ENCODE data around the gene ATF6B.
"Not testable (repeated sequence)": the region's sequence is repeated elsewhere in the genome, so short reads cannot be mapped to it uniquely, and the experiment has no call there.

The ATF6B gene

GRCh38 chr6:32081168-32081990 is 46.7 kb downstream of the ATF6B start:
- DNase-seq (ENCODE audit: low read depth) = peak; percentile 18

DNA sequence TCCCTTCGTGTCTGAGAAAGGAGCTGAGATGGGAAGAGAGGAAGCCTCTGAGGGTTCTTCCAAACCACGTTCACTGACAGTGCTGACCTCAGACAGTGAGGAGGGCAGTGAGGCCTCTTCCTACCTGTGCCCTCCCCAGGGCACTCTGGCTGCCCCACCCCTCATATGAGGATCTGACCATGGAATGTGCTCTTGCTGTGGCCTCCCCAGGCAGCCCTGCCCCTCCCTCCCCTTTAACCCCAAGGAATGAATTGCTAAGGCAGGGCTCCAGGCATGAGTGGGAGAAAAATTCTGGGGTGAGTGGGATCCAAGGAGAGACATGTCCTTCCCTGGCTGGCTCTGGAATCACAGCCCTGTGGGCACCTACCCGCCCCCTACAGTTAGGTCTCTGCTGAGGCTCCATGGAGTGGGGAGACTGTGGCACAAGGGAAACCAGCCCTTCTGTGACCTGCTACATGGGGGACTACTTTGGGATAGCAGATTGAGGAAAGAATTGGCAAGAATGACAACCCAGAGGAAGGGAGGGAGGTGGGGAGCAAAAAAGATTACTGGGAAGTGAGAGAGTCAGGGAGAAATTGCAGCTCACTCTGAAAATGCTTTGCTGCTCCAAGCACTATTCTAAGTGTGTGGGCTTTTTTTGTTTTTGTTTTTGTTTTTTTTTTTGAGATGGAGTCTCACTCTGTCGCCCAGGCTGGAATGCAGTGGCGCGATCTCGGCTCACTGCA is 48.3 kb downstream of the ATF6B start:
- DNase-seq (ENCODE audit: low read depth) = no peak

GRCh38 chr6:32076321-32076809 is 51.7 kb downstream of the ATF6B start:
- peak; percentile 44 for DNase-seq (ENCODE audit: low read depth)

- DNase-seq (ENCODE audit: low read depth) = no peak
Observed at GRCh38 chr6:32075781-32076180, 52.3 kb downstream of the ATF6B start.

- DNase-seq (ENCODE audit: low read depth) = no peak
Observed at GRCh38 chr6:32074996-32075532, 53.0 kb downstream of the ATF6B start.

DNA sequence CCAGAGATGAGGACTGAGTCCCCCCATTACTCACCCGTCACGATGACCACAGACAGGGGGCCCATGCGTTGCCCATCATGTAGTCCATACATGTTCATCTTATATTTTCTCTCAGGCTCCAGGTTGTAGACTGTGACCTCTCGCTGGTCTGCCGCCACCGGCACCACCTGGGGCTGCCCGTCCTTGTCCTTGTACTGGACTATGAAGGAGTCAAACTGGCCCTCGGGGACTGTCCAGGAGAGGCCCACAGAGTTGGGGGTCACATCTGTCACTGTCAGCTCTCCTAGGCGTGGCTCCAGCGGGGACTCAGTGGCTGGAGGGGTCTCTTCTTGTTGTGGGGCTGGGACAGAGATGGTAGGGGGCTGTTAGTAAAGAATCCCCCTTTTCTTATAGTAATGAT is 54.4 kb downstream of the ATF6B start:
- no peak for DNase-seq (ENCODE audit: low read depth)

DNA sequence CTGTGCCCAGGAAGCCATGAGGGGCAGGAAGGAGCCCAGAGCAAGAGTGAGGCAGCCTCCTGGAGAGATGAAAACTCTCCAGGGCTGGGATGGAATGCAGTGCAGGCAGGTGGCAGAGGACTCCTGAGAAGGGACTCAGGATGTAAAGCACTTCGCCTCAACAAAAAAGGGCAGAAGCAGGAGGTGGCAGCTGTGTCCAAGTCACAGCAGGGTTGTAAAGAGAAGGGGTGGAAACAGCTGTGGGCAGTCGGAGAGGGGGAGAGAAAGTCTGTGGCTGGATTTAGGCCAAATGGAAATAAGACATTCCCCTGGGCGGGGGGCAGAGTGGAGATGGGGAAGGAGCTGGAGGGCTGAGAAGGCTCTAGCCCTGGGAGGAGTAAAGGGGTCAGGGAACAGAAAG is 54.9 kb downstream of the ATF6B start:
- DNase-seq (ENCODE audit: low read depth) = no peak

DNA sequence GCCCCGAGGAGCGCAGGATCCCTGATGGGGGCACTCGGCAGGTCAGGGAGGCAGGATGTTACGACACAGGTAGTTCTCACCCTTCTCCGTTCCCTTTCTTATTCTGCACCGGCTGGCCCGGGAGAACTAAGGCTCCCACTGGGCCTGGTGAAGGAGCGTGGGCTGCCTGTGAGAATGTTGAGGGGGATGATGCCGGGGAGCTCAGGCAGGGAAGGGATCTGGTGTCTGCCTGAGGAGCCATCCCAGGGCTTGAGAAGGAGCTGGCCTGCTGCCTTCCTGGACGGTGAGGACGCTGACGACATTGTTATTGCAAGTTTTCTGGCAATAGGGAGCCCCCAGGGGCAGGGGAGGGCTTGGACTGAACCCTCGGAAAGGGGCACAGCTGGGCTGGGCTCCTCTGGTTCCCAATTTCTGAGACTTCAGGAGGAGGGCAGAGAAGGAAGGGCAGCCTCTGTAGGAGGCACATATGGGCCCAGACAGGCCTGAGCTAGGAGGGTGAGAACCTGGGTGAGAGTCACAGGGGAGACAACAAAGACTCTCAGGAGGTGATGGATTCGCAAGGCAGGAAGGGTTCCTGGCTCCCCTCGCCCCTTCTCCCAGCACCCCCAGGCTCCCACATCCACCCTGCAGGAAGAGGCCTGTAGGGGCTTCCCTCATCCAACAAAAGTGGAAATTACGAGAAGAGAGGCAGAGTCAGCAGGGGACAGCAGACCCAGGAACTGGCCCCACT is 57.1 kb downstream of the ATF6B start:
- no peak for DNase-seq (ENCODE audit: low read depth)

DNA sequence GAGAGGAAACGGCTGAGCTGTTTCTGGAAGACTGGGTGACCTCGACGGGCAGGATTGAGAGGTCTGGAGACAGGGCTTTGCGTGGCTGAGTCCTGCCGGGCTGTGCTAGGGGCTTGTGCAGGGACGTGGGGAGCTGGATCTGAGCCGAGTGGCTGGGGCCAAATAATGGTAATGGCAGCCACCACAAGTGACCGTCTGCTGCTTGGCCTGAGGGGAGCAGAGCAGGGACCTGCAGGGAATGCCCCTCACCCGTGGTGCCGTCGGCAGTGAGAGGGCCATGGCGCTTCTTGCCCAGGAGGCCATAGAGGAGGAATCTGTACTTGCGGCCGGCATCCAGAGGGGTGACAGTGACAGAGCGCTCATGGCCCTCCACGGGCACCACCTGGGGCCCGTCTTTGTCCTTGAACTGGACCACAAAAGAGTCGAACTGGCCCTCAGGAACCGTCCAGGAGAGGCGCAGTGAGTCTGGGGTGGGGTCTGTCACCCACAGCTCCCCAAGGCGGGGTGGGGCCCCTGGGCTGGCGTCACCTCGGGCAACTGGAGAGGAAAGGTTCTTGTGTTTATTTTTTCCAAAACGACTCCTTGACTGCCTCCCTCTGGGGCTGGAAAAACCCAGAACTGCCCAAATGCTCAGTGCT is 58.0 kb downstream of the ATF6B start:
- no peak for DNase-seq (ENCODE audit: low read depth)

GRCh38 chr6:32069460-32069859 is 58.6 kb downstream of the ATF6B start:
- DNase-seq (ENCODE audit: low read depth) = no peak

DNA sequence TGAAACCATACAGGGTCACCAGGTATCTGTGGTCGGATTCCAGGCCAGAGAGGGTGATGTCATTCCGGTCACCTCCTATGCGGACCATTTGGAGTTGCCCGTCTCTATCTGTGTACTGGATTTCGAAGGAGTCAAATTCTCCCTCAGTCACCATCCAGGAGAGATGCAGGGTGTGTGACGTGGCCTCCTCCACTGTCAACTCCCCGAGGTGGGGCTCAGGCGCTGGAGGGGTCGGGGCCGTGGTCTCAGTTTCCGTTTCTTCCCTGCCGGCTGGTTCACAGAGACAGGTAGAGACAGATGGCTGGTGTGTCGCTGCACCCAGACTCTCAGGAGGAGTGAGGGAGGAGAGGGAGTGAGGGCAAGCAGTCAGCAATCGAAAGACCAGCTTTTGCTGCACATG is 59.2 kb downstream of the ATF6B start:
- DNase-seq (ENCODE audit: low read depth) = no peak

GRCh38 chr6:32068315-32068714 is 59.7 kb downstream of the ATF6B start:
- DNase-seq (ENCODE audit: low read depth) = not testable (repeated sequence)

- DNase-seq (ENCODE audit: low read depth) = not testable (repeated sequence)
Observed at GRCh38 chr6:32067521-32067920, 60.5 kb downstream of the ATF6B start.

Measured in non-pigmented ciliary epithelial cell (primary cell).